Suprapubic skin (tissue), 4 donors: ENCODE results near the gene AHRR.

Experiments used
- EP300 ChIP-seq: sonication (generic); formaldehyde crosslinking; IDR thresholded peaks from one replicate; pipeline ENCODE4 v1.6.1; 2017; ENCODE audit warnings: antibody characterized with exemption
- POLR2A ChIP-seq, 2 donors: fragments of 450-650 bp; IDR thresholded peaks; one replicate each; pipeline ENCODE4 v1.6.1; 2017; ENCODE audit warnings: antibody characterized with exemption in 2 of 2, mild to moderate bottlenecking in 2 of 2, moderate library complexity in 2 of 2
- POLR2AphosphoS5 ChIP-seq, 3 donors: sonication (generic); formaldehyde crosslinking; IDR thresholded peaks; one replicate each; pipeline ENCODE4 v1.6.1; 2017; ENCODE audit warnings: antibody characterized with exemption in 3 of 3
- TF ChIP-seq, protein P1 (sequence below), 2 donors: fragments of 200-600 bp in 1 of 2; fragments of 450-650 bp in 1 of 2; sonication (generic) in 1 of 2; IDR thresholded peaks; one replicate each; pipeline ENCODE4 v1.5.1; 2016 to 2019; ENCODE audit warnings: antibody characterized with exemption in 2 of 2, mild to moderate bottlenecking in 1 of 2, moderate library complexity in 1 of 2

DNA sequence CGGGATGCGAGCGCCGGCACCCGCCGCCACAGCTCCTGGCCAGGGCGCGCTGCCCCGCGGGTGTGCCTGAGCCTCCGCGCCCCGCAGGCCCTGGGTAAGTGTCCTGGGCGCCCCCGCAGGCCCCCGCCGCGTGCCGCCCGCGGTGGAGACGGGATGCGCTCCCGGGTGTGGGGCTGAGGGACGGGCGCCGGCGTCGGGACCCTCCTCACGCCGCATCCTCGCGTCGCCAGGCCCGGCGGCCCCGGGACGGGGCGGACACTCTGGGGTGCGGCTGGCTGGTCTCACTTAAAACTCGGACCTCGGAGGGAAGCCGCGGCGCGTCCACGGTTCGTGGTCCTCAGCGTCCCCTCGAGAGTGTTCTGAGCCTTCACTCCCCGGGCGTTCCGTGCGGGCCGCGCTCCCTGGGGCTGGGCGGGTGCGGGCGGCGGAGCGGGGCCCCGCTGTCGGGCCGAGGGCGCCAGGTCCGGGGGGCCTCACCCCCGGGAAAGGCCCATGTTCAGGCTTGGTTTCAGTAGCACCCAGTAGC lies 275 bp downstream of the AHRR start:
- TF ChIP-seq, protein P1, sequence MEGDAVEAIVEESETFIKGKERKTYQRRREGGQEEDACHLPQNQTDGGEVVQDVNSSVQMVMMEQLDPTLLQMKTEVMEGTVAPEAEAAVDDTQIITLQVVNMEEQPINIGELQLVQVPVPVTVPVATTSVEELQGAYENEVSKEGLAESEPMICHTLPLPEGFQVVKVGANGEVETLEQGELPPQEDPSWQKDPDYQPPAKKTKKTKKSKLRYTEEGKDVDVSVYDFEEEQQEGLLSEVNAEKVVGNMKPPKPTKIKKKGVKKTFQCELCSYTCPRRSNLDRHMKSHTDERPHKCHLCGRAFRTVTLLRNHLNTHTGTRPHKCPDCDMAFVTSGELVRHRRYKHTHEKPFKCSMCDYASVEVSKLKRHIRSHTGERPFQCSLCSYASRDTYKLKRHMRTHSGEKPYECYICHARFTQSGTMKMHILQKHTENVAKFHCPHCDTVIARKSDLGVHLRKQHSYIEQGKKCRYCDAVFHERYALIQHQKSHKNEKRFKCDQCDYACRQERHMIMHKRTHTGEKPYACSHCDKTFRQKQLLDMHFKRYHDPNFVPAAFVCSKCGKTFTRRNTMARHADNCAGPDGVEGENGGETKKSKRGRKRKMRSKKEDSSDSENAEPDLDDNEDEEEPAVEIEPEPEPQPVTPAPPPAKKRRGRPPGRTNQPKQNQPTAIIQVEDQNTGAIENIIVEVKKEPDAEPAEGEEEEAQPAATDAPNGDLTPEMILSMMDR (IDR thresholded peaks at IDR 0.05), result no peak
- TF ChIP-seq EP300 (no peak), POLR2A (IDR thresholded peaks at IDR 0.05) (no peak), POLR2AphosphoS5 (IDR thresholded peaks at IDR 0.05) (no peak)
